OCI-LY7 (cell line): ENCODE data around the gene TCEAL7.

ENCODE experiments used
- EZH2phosphoT487 ChIP-seq: fragments of 200-600 bp; sonication (generic); IDR thresholded peaks from 2 replicates; pipeline ENCODE4 v1.6.1; 2018; ENCODE audit warnings: low read depth, borderline replicate concordance, mild to moderate bottlenecking, mixed run types, antibody characterized with exemption, low read length, moderate library complexity, mixed read lengths
- TF ChIP-seq, protein P1 (sequence below): fragments of 200-600 bp; sonication (generic); conservative IDR thresholded peaks from 2 replicates; pipeline ENCODE4 v1.5.1; 2014; ENCODE audit warnings: mild to moderate bottlenecking, antibody characterized with exemption, low read length, moderate library complexity, mixed read lengths

DNA sequence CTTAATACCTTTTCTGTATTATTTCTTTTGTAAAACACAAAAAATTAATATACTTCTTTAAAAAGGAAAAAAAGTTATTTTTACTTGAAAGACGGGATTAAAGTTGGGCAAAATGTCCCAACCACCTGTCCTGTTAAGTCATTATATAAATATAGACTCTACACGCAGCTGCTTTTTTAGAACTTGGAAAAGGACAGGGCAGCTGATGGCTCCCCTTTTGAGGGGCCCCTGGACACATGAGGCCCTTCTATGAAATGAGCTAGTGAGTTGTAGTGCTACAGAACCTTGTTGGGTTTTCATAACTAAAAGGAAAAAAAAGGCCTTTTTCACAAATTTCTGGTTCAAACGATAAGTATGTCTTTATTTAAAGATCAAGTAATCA lies 18.6 kb upstream of the TCEAL7 start:
- TF ChIP-seq, protein P1, sequence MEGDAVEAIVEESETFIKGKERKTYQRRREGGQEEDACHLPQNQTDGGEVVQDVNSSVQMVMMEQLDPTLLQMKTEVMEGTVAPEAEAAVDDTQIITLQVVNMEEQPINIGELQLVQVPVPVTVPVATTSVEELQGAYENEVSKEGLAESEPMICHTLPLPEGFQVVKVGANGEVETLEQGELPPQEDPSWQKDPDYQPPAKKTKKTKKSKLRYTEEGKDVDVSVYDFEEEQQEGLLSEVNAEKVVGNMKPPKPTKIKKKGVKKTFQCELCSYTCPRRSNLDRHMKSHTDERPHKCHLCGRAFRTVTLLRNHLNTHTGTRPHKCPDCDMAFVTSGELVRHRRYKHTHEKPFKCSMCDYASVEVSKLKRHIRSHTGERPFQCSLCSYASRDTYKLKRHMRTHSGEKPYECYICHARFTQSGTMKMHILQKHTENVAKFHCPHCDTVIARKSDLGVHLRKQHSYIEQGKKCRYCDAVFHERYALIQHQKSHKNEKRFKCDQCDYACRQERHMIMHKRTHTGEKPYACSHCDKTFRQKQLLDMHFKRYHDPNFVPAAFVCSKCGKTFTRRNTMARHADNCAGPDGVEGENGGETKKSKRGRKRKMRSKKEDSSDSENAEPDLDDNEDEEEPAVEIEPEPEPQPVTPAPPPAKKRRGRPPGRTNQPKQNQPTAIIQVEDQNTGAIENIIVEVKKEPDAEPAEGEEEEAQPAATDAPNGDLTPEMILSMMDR, result no peak
- no peak for TF ChIP-seq EZH2phosphoT487
